Trophoblast cell (in vitro differentiated cells and primary cell): Measurements from ENCODE around the gene MITF.

Experiments
- DNase-seq, 2 donors: peaks; one replicate each; pipeline ENCODE4 v3.0.0-alpha.2; 2016
- H2AFZ ChIP-seq: 2 replicates; pipeline ENCODE4 v1.6.1; 2013; ENCODE audit warnings: low read length, moderate library complexity, mild to moderate bottlenecking; ENCODE audit not compliant: insufficient read depth, poor library complexity
- H2AK5ac ChIP-seq: 2 replicates; pipeline ENCODE4 v1.6.1; 2013; ENCODE audit warnings: mild to moderate bottlenecking, low read length
- H2BK120ac ChIP-seq: 2 replicates; pipeline ENCODE4 v1.6.1; 2013; ENCODE audit warnings: low read length, mild to moderate bottlenecking, moderate library complexity; ENCODE audit not compliant: insufficient read depth, poor library complexity
- H2BK12ac ChIP-seq: 2 replicates; pipeline ENCODE4 v1.6.1; 2013; ENCODE audit warnings: mild to moderate bottlenecking, low read length, moderate library complexity
- H2BK5ac ChIP-seq: 2 replicates; pipeline ENCODE4 v1.6.1; 2013; ENCODE audit warnings: low read length, low read depth, moderate library complexity, mild to moderate bottlenecking; ENCODE audit not compliant: poor library complexity
- H3K14ac ChIP-seq: 2 replicates; pipeline ENCODE4 v1.6.1; 2013; ENCODE audit warnings: mild to moderate bottlenecking, low read length
- H3K18ac ChIP-seq: 2 replicates; pipeline ENCODE4 v1.6.1; 2013; ENCODE audit warnings: mild to moderate bottlenecking, low read length
- H3K23ac ChIP-seq: 2 replicates; pipeline ENCODE4 v1.6.1; 2013; ENCODE audit warnings: low read length
- H3K27ac ChIP-seq: 2 replicates; pipeline ENCODE4 v1.5.1; 2013; ENCODE audit warnings: low read depth, mild to moderate bottlenecking, inconsistent platforms, low read length, moderate library complexity
- H3K27me3 ChIP-seq: 2 replicates; pipeline ENCODE4 v1.6.1; 2013; ENCODE audit warnings: inconsistent platforms, mild to moderate bottlenecking, low read length, moderate library complexity; ENCODE audit not compliant: insufficient read depth
- H3K36me3 ChIP-seq, 2 experiments: 1 replicate in 1 of 2; 2 replicates in 1 of 2; pipeline ENCODE4 v1.6.1; 2013; ENCODE audit warnings: low read length in 2 of 2, mild to moderate bottlenecking in 2 of 2, moderate library complexity in 1 of 2; ENCODE audit not compliant: insufficient read depth in 2 of 2, control insufficient read depth in 1 of 2
- H3K4ac ChIP-seq: 2 replicates; pipeline ENCODE4 v1.6.1; 2013; ENCODE audit warnings: low read depth, mild to moderate bottlenecking, low read length, moderate library complexity
- H3K4me1 ChIP-seq, 2 experiments: 1 replicate in 1 of 2; 2 replicates in 1 of 2; pipeline ENCODE4 v1.6.1; 2013; ENCODE audit warnings: low read length in 2 of 2, mild to moderate bottlenecking in 2 of 2, moderate library complexity in 1 of 2; ENCODE audit not compliant: insufficient read depth in 2 of 2, control insufficient read depth in 1 of 2
- H3K4me2 ChIP-seq: 2 replicates; pipeline ENCODE4 v1.6.1; 2013; ENCODE audit warnings: inconsistent platforms, mild to moderate bottlenecking, low read length, moderate library complexity
- H3K4me3 ChIP-seq: 2 replicates; pipeline ENCODE4 v1.5.1; 2013; ENCODE audit warnings: mild to moderate bottlenecking, low read depth, low read length, inconsistent platforms
- H3K79me1 ChIP-seq: one replicate; pipeline ENCODE4 v1.6.1; 2013; ENCODE audit warnings: low read length
- H3K79me2 ChIP-seq: 2 replicates; pipeline ENCODE4 v1.6.1; 2013; ENCODE audit warnings: low read length, mild to moderate bottlenecking; ENCODE audit not compliant: control insufficient read depth, insufficient read depth, poor library complexity
- H3K9ac ChIP-seq: 2 replicates; pipeline ENCODE4 v1.6.1; 2013; ENCODE audit warnings: mild to moderate bottlenecking, low read length
- H3K9me3 ChIP-seq: 2 replicates; pipeline ENCODE4 v1.6.1; 2013; ENCODE audit warnings: low read depth, mild to moderate bottlenecking, control low read depth, inconsistent platforms, low read length; ENCODE audit not compliant: insufficient read depth
- H4K12ac ChIP-seq: 2 replicates; pipeline ENCODE4 v1.6.1; 2013; ENCODE audit warnings: low read depth, mild to moderate bottlenecking, low read length, moderate library complexity
- H4K8ac ChIP-seq: 2 replicates; pipeline ENCODE4 v1.6.1; 2013; ENCODE audit warnings: low read depth, mild to moderate bottlenecking, low read length, moderate library complexity
- H4K91ac ChIP-seq: one replicate; pipeline ENCODE4 v1.6.1; 2013; ENCODE audit warnings: low read depth, mild to moderate bottlenecking, low read length, moderate library complexity
- WGBS: extraction: QIAGEN DNeasy Blood & Tissue Kit; methylation state at CpG from one replicate; pipeline ENCODE4 v1.1.7; 2013; ENCODE audit warnings: missing lambda C conversion rate; ENCODE audit not compliant: insufficient read length, insufficient coverage; ENCODE audit errors: extremely low coverage; 5-methylcytosine and 5-hydroxymethylcytosine counted together

Gene MITF

GRCh38 chr3:69695933-69696332, 43.3 kb upstream of the MITF start:
- Histone ChIP-seq H3K18ac (no peak overlapping the region), H3K79me2 (no peaks in the 10 kb centered on the region)

DNA sequence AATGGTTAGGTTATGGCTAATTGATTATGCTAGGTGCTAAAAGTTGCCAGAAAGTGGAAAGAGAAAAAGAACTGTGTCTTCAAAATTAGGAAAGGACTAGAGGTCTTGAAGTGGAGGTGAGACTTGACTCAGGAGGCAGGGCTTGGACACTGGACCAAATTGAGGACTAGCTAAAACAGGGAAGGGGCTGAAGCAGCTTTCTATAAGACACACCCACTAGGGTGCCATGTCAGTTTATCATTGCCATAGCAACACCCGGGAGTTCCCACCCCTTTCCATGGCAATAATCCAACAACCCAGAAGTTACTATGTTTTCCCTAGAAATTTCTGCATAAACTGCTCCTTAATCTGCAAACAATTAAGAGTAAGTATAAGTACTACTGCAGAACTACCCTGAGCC, 42.9 kb upstream of the MITF start:
- Histone ChIP-seq H4K8ac (no peak overlapping the region), H3K4me2 (no peak overlapping the region), H2BK5ac (no peak overlapping the region), H3K79me1 (no peaks in the 10 kb centered on the region), H3K9me3 (no peaks in the 10 kb centered on the region), H4K12ac (no peak overlapping the region), H3K79me2 (no peaks in the 10 kb centered on the region), H2BK12ac (no peak overlapping the region), H3K27ac (no peak overlapping the region), H3K4me1 (no peaks in the 10 kb centered on the region), H3K18ac (no peak overlapping the region), H4K91ac (no peak overlapping the region), H2BK120ac (no peak overlapping the region), H2AK5ac (no peak overlapping the region), H3K36me3 (no peaks in the 10 kb centered on the region), H3K4me3 (no peak overlapping the region), H2AFZ (no peak overlapping the region), H3K27me3 (no peaks in the 10 kb centered on the region), H3K14ac (no peak overlapping the region), H3K9ac (no peak overlapping the region), H3K4ac (no peak overlapping the region), H3K23ac (no peak overlapping the region)
- DNase-seq = no peak
- WGBS = no CpG with 5 or more reads among the region's 1 CpG

More at GRCh38 chr3:69695933-69696332, 43.3 kb upstream of the MITF start:
- no peak for DNase-seq
- no peaks in the 10 kb centered on the region for H3K9me3 ChIP-seq
- H2AFZ ChIP-seq = no peak overlapping the region
- H2BK12ac ChIP-seq = no peak overlapping the region
- no peak overlapping the region for H2BK5ac ChIP-seq
- no peak overlapping the region for H4K12ac ChIP-seq
- H3K4me2 ChIP-seq = no peak overlapping the region
- H2BK120ac ChIP-seq = no peak overlapping the region
- H3K27ac ChIP-seq = no peak overlapping the region
- H3K9ac ChIP-seq = no peak overlapping the region
- H3K14ac ChIP-seq = no peak overlapping the region
- no peak overlapping the region for H3K23ac ChIP-seq
- no peak overlapping the region for H3K4ac ChIP-seq
- H3K79me1 ChIP-seq = no peaks in the 10 kb centered on the region
- H3K36me3 ChIP-seq = no peaks in the 10 kb centered on the region
- H4K8ac ChIP-seq = no peak overlapping the region
- H3K4me3 ChIP-seq = no peak overlapping the region
- no peak overlapping the region for H4K91ac ChIP-seq
- no peaks in the 10 kb centered on the region for H3K4me1 ChIP-seq
- no peak overlapping the region for H2AK5ac ChIP-seq
- WGBS = no CpG with 5 or more reads among the region's 4 CpGs
- no peaks in the 10 kb centered on the region for H3K27me3 ChIP-seq

DNA sequence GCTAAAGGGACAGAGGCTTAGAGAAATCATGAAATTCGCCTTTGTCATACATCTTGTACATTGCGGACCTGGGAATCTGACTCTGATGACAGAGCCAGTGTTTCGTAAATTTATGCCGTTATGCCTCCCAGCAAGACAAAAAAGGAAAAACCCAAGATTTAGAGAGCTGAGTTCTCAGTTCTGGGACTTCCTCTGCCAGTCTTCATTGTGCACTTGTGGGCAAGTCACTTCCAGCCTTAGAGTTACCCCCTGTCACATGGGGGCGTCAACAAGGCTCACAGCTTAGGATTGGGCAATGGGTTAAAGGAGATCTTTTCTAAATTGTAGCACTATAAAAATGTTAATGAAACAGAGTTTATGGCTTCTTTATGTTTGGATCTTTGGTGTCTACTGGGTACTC, 41.9 kb upstream of the MITF start:
- Histone ChIP-seq H3K27ac (no peak overlapping the region), H3K27me3 (no peaks in the 10 kb centered on the region), H3K23ac (no peak overlapping the region), H2BK120ac (no peak overlapping the region), H4K12ac (no peak overlapping the region), H3K79me1 (no peaks in the 10 kb centered on the region), H3K4ac (no peak overlapping the region), H3K9me3 (no peaks in the 10 kb centered on the region), H3K14ac (no peak overlapping the region), H4K8ac (no peak overlapping the region), H4K91ac (no peak overlapping the region), H3K9ac (no peak overlapping the region), H3K36me3 (no peaks in the 10 kb centered on the region), H2BK12ac (no peak overlapping the region), H3K4me2 (no peak overlapping the region), H3K4me1 (no peaks in the 10 kb centered on the region), H2AK5ac (no peak overlapping the region), H3K4me3 (no peak overlapping the region), H2AFZ (no peak overlapping the region), H3K79me2 (no peaks in the 10 kb centered on the region), H2BK5ac (no peak overlapping the region), H3K18ac (no peak overlapping the region)
- no peak for DNase-seq
- WGBS = no CpG with 5 or more reads among the region's 5 CpGs

DNA sequence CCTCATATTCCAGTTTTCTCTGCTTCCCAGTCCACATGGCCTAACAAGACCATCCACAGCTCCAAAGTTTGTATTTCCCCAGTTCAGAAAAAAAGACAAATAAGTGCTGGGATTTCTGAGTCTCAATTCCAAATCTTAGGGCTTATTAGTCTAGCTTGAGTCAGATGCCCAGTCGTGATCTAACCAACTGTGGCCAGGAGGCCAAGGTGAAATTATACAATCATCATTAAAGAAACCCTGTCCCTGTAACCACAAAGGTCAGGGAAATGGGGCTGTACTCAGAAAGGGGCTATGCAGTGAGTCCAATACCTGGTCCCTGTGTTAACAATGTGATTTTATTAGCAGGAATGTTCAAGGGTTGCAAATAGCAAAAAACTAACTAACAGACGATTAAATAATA, 40.5 kb upstream of the MITF start:
- Histone ChIP-seq H3K4me1 (no peaks in the 10 kb centered on the region), H3K23ac (no peak overlapping the region), H2AFZ (no peak overlapping the region), H3K4ac (no peak overlapping the region), H3K27ac (no peak overlapping the region), H2BK120ac (no peak overlapping the region), H3K79me2 (no peaks in the 10 kb centered on the region), H3K36me3 (no peaks in the 10 kb centered on the region), H4K8ac (no peak overlapping the region), H3K79me1 (no peaks in the 10 kb centered on the region), H3K9me3 (no peaks in the 10 kb centered on the region), H3K14ac (no peak overlapping the region), H3K9ac (no peak overlapping the region), H4K91ac (no peak overlapping the region), H4K12ac (no peak overlapping the region), H3K18ac (no peak overlapping the region), H3K27me3 (no peaks in the 10 kb centered on the region), H2AK5ac (no peak overlapping the region), H2BK5ac (no peak overlapping the region), H3K4me2 (no peak overlapping the region), H3K4me3 (no peak overlapping the region), H2BK12ac (no peak overlapping the region)
- no peak for DNase-seq
- WGBS = no CpG with 5 or more reads among the region's 2 CpGs
